HG03457 (cell line): ENCODE results near the gene MYH2.

Experiments
- ATAC-seq: cut with Tn5 transposase; IDR thresholded peaks from one replicate; pipeline ENCODE4 v1.9.1; 2021; ENCODE audit warnings: moderate number of reproducible peaks; ENCODE audit not compliant: unreplicated experiment

The MYH2 gene

GRCh38 chr17:10516638-10517037 lies 32.8 kb downstream of the MYH2 start:
- no peak for ATAC-seq

GRCh38 chr17:10516065-10516464 lies 33.4 kb downstream of the MYH2 start:
- ATAC-seq: no peak

- no peak for ATAC-seq
Measured at GRCh38 chr17:10513299-10514067, 36.0 kb downstream of the MYH2 start.

- no peak for ATAC-seq
Measured at GRCh38 chr17:10512856-10513255, 36.6 kb downstream of the MYH2 start.

GRCh38 chr17:10499950-10500349 lies 49.5 kb downstream of the MYH2 start:
- ATAC-seq: no peak

- no peak for ATAC-seq
Measured at GRCh38 chr17:10492004-10492403, 57.5 kb downstream of the MYH2 start.

GRCh38 chr17:10482252-10482651 lies 67.2 kb downstream of the MYH2 start:
- no peak for ATAC-seq

GRCh38 chr17:10477701-10478100 lies 71.8 kb downstream of the MYH2 start:
- ATAC-seq: no peak

- ATAC-seq: no peak
Measured at GRCh38 chr17:10474536-10474935, 74.9 kb downstream of the MYH2 start.

- ATAC-seq: no peak
Measured at GRCh38 chr17:10471858-10472257, 77.6 kb downstream of the MYH2 start.
